ENCODE data around the gene MMP23B.
"Not testable (repeated sequence)": the region's sequence is repeated elsewhere in the genome, so short reads cannot be mapped to it uniquely, and the experiment has no call there.

MMP23B gene

DNA sequence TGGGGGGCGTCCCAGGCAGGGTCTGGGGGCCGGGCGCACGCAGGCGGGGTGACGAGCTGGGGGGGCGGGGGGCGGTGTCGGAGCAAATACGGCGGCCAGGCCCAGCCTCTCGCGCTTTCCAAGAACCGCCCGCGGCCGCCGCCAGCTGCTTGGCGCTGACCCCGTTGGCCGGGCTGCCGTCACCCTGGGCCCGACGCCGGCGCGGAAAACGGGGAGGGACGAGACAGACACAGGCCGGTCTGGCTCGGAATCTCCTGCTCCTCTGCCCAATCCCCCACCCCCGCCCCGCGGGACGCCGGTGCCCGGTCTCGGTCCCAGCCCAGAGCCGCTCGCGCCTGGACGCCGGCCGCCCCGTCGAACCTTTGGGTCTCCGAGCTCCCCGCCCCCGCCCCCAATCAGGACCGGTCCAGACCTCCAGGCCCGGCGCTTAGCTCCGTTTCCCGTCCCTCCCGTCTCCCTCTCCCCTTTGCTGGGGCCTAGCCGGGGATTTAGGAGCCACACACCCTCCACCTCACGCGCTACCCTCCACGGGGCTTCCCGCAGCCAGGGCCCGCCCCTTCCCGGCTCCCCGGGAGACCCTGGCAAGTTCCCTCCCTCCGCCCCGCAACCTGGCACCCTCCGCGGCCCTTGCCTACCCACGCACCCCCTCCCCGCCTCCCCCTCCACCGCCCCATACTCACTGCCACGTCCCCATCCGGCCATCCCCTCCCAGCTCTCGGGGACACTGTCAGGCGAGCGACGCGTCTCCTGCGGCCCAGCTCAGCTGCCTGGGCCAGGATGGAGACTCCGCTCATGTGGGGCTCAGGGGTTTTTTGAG is 800 bp upstream of the MMP23B start:
- DNase-seq (ENCODE audit: low spot score): peak; percentile 33

DNA sequence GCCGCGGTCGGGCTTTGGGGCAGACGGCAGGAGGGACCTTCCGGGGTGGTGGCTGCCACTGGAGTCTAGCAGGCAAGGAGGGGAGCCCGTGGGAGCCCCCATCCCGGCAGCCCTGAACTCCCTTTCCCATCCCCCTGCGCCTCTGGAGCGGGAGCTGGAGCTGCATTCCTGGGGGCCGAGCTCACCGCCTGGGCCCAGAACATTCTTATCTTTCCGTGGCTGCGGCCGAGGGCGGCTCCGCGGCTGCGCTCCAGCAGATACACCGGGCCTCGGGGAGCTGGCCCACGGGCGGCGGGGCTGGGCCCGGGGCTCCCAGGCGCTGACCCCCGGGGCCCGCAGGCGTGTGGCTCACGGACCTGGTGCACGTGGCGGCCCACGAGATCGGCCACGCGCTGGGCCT is 1.4 kb downstream of the MMP23B start:
- not testable (repeated sequence) for DNase-seq (ENCODE audit: low spot score)

GRCh38 chr1:1634613-1635012 is 2.6 kb downstream of the MMP23B start:
- DNase-seq (ENCODE audit: low spot score): not testable (repeated sequence)

DNA sequence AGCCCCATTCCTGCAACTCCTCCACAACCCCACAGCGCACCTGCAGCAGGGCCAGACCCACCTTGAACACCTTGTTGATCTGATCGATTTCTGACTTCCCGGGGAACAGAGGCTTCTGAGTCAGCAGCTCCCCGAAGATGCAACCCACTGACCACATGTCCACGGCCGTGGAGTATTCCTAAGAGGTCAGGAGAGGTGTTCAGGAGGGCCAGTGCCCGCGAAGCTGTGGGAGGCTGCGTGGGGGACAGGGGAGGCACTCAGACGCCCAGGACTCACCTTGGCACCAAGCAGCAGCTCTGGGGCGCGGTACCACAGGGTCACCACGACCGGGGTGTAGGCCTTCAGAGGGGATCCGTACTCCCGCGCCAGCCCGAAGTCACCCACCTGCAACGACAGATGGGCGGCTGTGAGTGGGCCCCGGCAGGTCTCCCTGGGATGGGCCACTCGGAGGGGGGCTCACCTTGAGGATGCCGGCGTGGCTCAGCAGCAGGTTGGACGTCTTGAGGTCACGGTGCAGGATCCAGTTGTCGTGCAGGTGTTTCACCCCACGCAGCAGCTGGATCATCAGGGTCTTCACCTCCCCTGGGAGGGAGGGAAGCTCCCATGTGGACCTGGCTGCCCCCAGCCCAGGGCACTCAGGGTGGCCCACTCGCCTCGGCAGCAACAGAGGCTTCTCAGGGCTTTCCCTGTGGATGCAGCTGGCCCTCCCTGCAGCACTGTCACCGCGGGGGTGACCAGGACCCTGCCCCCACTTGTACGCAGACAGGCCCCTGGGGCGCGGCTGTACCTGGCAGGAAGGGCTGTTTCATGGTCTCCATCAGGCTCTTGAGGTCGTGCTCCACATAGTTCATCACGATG is 4.9 kb downstream of the MMP23B start:
- DNase-seq (ENCODE audit: low spot score): not testable (repeated sequence)

- DNase-seq (ENCODE audit: low spot score): not testable (repeated sequence)
Measured at GRCh38 chr1:1637479-1637875, 5.5 kb downstream of the MMP23B start.

DNA sequence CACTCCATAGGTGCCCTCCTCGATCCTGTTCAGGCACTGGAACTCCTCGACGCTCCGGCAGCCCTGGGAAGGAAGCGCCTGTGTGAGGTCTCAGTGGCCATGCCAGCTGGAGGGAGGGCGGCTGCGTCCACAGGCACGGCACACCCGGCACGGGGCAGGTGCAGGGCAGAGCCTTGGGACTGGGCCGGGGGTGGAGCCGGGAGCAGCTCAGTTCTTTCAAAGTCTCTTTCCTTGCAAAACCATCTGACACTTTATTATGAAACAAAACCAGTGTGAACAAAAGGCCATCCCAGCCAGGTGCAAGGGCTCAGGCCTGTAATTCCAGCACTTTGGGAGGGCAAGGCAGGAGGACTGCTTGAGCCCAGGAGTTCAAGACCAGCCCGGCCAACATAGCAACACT is 6.6 kb downstream of the MMP23B start:
- not testable (repeated sequence) for DNase-seq (ENCODE audit: low spot score)

DNA sequence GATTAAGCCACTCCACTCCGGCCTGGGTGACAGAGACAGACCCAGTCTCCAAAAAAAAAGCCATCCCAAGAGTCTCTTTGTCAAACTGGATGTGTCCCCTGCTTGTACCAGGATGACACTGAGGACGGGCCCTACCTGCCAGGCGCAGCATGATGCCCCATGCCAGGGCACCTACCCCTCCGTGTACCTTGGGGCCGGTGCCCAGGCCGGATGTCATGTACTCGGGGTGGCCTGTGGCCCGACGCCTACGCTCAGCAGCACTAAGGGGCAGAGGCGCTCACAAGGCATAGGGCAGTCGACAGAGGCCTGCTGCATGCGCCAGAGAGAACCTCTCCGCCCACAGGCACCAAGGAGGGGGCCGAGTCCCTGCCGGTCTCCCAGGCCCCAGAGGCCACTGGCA is 7.4 kb downstream of the MMP23B start:
- DNase-seq (ENCODE audit: low spot score): not testable (repeated sequence)

DNA sequence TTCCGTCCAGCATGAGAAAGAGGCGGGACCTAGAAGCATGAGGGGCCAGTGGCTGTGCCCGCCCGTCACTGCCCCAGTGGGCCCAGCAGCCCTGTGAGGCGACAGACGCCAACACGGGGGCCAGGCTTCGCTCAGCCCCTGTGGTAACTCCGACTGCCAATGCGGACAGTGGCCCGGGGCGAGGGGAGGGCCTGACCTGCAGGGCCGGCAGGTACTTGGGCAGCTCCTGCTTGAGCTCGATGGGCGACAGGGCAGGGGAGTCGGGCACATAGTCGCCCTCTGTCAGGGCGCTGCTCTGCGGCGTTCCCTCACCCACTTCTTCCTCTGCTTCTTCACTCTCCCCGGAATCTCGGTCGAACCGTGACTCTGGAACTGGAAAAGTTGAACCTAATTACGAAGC is 8.1 kb downstream of the MMP23B start:
- not testable (repeated sequence) for DNase-seq (ENCODE audit: low spot score)

- DNase-seq (ENCODE audit: low spot score): not testable (repeated sequence)
Measured at GRCh38 chr1:1640711-1641461, 8.9 kb downstream of the MMP23B start.

GRCh38 chr1:1646326-1646725 is 14.4 kb downstream of the MMP23B start:
- DNase-seq (ENCODE audit: low spot score): not testable (repeated sequence)

DNA sequence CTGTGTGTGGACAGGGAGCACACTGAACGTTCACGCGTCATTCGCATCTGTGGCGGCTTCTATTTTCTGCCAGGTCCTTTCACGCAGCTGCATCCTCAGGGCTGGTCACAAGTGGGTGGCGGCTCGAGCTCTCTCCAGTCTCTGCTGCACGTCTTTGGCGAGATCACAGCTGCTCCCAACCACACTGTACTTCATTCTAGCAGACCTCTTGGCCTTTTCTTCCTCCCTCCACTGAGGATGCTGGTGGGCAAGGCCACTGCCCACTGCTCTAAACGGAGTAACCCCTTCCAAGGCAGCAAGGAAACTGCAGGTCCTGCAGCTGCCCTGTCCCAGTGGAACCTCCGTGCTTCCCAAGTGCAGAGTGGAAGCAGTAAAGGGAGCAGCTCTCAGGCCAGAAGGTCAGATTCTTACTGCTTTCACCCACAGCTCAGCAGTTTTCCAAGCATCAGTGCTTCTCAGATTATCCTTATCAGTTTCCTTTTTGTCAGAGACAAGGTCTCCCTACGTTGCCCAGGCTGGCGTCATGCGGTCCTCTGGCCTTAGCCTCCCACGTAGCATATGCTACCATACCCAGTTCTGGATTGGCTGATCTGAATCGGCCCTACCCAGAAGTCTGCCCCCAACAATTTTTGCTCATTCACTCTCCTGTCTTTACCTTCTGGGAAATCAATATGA is 15.7 kb downstream of the MMP23B start:
- not testable (repeated sequence) for DNase-seq (ENCODE audit: low spot score)

GRCh38 chr1:1648265-1648664 is 16.3 kb downstream of the MMP23B start:
- DNase-seq (ENCODE audit: low spot score): not testable (repeated sequence)

DNA sequence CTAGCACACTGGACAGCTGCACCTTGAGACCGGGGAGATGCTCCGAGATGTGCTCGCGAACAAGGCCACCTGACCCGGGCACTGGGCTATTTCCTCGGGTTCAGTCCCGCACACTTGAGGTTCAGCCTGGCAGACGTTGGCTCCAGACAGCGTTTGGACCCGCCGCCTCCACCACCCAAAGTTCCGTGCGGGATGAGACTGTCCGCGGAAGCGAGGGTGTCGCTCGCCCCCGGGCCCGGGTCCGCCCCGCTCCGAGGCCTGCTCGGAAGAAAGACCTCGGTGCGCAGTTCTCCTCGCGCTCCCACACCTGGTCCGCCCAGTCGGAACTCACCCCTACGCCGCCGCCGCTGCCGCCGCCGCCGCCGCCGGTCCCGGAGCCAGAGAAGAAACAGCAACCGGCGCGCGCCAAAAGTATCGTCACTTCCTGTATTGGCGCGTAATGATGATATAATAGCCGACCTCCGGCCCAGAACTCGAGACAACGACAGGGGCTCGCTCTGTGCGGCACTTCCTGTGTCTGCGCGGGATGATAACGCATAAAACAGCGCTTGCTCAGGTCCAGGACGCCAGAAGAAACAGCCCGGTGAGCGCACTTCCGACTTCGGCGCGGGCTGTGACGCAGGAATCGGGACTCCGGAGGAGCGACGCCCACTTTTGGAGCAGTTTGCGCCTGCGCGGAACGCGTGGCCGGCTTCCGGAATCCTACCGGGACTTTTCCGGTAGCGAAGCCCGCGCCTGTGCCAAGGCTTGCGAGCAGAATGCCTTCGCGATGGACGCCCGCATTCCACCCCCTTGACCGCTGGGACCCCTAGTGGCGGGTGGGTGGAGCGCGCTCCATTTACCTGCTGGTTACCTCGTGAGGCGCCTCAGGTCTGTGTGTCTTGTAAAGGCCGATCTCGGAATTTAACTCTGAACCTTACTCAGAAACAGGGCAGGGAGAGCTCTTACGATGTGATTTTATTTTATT is 26.9 kb downstream of the MMP23B start, which contains the start of gene CDK11B:
CDK11B (minus strand) TSS at position 422 of the 967 bp plus-strand sequence. CDS start 1,519 bp downstream, outside the sequence.
- peak; percentile 92 for DNase-seq (ENCODE audit: low spot score)

GRCh38 chr1:1662392-1662791 is 30.4 kb downstream of the MMP23B start:
- DNase-seq (ENCODE audit: low spot score): not testable (repeated sequence)

GRCh38 chr1:1662830-1663560 is 31.0 kb downstream of the MMP23B start:
- DNase-seq (ENCODE audit: low spot score): not testable (repeated sequence)

DNA sequence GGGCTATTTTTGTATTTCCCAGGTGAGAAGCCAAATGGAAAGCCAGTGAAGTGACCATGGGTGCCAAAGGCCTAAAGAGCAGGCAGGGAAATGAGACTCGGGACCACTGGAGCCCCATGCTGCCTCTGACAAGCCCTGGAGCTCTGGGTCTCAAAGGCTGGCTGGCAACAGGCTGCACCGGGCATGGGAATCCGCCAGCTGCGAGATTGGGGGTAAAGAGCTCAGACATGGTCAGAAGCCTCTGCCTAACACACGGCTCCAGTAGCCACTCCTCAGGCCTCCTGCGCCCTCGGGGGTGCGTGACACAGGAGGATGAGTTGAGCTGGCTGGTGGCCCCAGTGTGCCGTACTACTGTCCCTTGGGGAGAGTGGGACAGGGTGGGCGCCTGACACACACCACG is 32.3 kb downstream of the MMP23B start:
- DNase-seq (ENCODE audit: low spot score): not testable (repeated sequence)

GRCh38 chr1:1664941-1665814 is 33.2 kb downstream of the MMP23B start:
- DNase-seq (ENCODE audit: low spot score): no peak

- no peak for DNase-seq (ENCODE audit: low spot score)
Measured at GRCh38 chr1:1665815-1666251, 33.9 kb downstream of the MMP23B start.

Measured in globus pallidus (tissue), 1 donor.